NCI-H2227 (cell line): ENCODE measurements around the gene UNC5A.

Experiments used
- DNase-seq: peaks from one replicate; lab custom pipeline; 2025; ENCODE audit not compliant: unreplicated experiment; lab: John Stamatoyannopoulos, UW

Gene UNC5A

DNA sequence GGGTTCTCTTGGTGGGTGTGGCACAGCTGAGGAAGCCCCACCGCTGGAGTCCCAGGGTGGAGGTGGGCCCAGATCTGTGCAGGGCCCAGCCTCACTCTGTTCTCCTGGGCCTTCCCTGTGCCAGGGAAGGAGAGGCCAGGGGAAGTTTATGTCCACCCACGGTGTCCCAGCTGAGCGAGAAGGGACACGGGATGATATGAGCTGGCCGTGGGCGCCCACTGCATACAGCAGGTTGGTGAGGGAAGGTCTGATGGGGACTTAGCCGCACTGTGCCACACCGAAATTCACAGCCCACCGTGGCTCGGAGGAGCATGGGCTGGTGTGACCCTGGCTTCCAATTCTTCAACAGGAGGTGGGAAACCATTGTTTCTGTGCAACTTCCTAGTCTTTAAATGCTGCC lies 33.9 kb downstream of the UNC5A start:
- DNase-seq, result no peak

DNA sequence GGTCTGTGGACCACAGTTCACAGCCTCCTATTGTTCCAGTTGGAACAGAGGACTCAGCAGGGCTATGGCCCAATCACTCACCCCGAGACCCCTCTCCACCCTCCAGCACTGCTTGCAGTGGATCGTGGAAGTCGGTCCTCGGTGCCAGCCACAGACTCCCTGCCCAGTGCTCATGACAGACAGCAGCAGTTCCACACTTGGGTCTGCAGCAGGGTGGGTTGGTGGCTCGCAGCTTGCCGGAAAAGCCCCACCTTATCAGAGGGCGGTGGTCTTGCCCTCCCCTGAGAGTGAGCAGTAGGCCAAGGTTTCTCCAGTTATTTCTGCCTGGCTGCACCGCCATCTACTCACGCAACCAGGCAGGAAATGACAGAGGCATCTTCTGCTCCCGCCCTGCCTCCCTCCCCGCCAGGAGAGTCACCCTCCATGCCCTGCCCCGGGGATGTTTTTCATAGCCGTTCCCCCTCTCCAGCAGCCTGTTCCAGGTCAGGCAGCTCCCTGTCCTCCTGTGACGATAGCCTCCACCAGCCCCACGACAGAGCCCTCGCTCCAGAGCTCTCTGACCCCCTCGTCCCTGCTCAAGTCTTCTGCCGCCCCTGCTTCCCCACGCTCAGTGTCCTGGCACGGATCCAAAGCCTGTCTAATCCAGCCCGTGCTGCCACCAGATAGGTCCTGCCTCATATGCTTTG lies 34.5 kb downstream of the UNC5A start:
- peak; percentile 72 for DNase-seq

DNA sequence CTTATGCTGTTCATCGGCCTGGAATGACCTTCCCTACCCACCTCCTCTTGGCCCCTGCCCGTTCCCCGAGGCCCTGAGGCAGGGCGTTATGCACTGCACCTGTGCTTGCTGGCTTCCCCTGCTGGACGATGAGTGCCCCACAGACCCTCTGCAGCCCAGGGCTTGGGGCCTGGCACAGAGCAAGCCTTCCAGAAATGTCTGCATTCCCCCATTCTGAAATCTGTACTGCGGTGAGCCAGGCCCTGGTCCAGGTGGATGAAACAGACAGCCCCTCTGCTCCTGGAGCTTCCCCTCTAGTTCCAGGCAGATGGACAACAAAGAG lies 35.0 kb downstream of the UNC5A start:
- DNase-seq, result no peak

DNA sequence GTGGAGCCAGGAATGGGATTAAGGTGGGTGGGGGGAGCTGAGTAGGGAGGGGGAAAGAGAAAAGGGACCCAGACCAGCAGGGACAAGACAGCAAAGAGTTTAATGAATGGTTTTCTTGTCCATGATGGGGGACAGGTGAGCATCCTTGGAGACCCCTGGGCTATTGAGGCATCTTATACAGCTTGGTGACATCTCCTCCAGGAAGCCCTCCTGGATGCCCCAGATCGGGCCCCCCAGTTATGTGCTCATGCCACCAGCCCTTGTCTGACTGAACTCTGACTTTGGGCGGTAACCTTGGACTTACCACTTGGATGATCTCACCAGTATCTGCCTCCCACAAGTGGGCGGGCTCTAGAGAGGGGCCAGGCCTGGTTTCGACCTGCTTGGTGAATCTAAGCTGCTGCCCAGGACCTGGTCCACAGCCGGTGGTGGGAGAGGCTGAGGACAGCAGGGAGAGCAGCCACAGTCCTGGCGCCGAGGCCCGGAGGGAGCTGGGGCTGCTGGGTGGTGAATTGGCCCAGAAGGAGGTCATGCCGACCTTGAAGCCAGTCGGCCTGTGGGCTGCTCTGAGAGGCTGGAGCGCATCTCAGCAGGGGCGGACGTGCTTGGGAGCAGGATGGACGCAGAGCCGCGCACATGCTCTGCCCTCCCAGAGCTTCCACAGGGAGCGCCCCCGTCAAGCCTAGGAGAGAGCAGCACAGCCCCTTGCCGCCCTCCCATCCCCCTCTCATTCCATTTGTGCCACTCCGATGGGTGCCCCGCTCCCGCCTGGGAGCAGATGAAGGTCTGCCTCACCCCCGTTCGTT lies 36.2 kb downstream of the UNC5A start:
- DNase-seq, result no peak

DNA sequence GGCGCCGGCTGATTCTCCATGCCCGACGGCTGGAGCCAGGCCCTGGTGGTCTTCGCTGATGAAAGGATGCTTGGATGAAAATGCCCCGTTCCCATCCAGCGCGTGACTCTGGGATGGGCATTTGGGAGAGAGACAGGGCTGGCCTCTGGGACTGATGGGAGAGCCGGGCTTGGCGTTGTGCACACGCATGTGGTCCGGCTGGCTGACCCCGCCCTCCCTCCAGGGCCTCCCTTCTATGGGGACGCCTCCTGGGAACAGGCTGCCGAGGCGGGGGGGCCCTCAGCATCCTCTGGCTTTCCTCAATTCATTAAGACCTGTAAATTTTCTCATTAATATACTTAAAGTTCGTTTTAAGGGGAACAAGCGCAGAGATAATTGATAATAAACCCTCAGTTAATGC lies 36.8 kb downstream of the UNC5A start:
- DNase-seq, result no peak

DNA sequence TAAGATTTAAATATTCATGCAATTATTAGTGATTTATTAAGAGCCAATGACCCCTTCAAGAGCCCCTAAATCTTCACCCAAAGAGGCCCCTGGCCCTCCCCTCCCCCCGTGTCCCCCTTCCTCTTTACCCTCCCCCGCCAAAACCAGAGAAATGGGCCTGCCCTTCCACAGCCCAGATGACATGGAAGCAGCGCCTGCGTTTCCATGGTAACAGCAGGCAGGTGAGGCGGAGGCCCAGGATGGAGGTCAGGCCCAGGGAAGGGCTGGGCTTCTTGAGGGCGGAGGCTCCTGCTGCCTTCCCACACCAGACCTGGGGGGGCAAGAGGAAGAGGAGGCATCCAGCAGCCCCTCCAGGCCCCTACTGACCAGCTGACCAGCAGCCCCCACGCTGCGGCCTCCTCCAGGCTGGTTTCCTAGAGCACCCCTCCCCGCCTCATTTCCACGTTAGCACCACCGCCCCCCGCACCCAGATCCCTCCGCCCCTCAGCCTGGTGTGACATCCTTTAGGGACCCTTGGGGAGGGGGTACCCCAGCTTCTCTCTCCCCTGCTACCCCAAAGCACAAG lies 37.4 kb downstream of the UNC5A start:
- DNase-seq, result no peak

DNA sequence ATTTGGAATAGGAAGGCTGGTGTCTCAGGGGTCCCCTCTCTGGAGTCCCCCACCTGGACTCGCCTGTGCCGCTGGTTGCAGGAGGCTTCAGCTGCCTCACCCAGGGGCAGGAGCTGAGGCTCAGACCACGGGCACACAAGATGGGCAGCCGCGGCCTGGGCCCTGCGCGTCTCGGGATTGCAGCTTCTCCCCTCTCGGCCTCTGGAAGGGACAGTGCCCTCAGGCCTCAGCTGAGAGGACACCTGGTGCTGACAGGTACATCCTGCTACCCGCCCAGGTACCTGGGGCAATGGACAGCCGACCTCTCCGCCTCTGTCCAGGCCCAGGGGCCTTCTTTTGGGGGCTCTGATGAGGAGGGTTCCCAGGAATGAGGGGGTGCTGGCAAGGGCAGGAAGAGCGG lies 38.3 kb downstream of the UNC5A start:
- no peak for DNase-seq

DNA sequence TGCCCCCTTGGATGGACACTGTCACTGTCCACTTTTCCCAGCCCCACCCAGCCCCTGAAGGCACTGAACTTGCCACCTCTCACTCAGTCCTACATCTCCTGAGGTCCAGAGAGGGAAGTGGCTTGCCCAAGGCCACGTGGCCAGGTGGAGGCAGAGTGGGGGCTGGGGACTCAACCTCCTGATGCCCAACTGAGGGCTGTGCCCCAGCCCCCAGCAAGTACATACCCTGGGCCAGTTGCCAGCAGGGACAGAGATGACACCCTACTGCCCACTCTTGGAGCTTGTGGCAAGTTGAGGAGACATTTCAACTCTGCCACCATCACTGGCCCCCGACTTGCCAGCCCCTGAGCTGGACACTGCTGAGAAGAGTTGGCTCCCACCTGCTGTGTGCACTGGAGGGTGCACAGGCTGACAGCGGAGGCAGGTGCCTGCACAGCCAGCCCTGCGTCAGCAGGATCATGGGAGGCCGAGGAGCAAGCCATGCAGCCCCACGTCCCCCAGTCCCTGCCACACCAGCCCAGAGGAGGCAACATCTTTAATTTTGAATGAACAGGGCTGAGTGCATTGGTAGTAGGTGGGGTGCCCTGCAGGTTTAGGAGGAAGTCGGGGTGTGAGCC lies 39.4 kb downstream of the UNC5A start:
- DNase-seq, result no peak

DNA sequence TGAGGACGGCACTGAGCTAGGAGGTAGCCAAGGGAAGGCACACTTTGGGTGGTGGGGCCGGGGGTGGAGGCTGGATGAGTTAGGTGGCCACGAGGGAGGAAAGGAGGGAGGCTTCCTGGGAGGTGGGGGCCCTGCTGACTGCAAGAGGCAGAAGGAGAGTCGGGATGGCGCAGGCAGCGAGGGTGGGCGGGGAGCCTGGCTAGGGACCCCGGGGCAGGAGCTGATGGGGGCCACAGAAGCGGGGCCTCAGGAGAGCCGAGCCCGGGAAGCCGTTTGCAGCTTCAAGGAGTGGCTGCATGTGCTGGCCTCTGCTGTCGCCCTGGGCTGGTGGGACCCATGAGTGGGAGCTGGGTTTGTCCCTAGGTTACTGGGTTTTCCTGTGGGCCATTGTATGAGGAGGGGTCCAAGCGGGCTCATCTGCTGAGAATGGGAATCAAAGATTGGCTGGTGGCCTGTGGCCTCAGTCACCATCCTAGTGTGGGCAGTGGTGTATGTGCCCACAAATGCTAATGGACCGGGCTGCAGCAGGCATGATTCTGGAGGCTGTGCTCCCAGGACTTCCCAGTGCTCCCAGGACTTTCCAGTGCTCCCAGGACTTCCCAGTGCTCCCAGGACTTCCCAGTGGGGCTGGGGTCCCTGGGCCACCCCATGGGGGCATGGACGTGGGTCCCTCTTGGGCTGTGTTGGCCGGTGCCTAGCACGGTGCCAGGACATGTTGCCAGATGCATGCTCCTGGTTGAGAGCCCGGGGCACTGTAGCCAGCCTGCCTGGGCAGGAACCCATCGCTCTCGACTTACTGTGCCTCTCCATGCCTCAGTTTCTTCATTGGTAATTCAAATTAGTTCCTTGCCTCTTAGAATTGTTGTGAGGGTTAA lies 40.2 kb downstream of the UNC5A start:
- no peak for DNase-seq

DNA sequence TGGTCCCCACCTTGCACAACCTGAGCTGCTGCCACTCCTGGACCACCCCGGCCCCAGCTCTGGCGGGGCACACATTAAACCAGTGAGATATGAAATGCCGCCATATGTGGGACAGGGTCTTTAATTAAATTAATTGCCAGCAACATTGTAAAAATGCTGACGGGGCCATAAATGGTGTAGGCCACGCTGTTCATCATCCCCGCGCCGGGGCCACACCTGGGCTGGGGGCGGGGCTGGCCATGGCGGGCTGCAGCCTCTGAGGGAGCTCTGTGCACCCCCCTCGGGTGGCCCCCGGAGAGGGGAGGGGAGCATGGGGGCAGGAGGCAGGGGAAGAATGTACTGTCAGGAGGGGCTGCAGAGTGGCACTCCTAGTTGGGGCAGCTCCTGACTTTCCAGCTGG lies 41.0 kb downstream of the UNC5A start:
- DNase-seq, result no peak

DNA sequence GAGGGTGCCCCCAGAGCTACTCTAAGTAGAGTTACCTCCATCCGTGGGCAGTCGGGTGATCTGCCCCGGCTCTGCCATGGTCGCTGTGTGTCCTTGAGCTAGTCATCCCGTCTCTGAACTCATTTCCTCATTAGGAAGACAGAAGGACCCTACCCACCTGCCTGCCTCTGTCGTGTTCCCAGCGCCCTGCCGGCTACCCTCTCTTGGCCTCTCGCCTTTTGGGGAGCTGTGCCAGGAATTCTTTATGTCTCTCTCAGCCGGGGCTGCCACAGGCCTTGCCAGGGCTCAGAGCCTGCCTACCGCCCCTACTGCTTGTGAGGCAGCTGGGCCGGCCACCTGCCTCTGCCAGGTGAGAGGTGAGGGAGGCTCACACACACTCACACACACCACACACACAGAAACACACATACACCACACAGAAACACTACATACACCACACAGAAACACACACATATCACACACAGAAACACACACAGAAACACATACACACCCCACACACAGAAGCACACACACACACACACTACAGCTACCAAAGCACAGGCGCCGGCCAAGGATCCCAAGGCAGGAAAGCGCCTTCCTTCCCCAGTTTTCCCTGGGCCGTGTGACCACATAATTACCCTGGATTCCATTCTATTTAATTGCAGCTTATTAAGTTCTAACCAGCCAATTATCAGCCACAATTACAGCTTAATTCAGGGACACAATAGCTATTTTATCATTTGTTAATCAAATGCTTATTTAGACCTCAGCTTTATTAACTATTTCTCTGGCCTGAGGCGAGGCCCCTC lies 41.7 kb downstream of the UNC5A start:
- no peak for DNase-seq

DNA sequence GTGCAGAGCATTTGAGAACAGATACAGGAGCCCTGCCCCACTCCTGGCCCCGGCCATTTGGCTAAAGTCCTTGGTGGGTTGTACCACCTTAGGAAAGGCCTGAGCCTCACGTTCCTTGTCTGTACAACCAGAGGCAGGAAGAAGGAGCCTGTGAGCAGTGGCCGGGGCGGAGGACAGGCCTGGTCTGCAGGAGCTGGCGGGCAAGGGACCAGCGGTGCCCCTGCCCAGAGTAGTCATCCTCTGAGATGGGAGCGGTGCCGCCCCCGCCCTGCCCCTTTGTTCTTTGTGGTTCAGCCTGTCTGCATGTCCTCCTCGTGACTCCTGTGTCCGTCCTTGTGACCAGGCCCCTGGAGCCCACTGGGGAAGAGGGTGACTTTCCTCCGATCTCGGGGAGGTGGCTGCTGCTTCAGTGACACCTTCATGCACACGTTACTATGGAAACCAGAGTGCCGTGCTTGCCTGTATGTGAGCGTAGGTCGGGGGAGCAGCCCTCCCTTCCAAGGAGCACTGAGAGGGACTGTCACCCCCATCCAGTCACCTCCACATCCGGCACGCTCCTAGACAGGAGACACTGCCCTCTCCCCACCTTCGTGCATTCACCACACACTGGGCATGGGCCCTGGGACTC lies 42.9 kb downstream of the UNC5A start:
- DNase-seq, result no peak

DNA sequence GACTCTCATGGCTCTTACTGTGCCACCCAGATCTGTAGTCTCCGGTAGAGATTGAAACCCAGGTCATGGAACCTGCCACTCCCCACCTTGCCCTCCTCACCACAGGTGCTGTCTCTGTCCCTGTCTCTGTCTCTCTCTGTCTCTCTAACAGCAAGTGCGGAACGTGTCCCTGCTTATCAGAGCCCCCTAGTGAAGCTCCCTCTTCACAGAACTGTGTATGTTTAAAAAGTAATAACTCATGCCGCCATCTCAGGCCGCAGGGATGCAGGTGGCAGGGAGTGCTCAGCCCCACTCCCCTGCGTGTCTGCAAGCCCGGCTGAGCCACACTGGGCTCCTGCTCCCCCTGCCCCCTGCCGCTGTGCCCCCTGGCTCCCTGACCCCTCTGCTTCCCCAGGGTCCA lies 43.8 kb downstream of the UNC5A start:
- no peak for DNase-seq

DNA sequence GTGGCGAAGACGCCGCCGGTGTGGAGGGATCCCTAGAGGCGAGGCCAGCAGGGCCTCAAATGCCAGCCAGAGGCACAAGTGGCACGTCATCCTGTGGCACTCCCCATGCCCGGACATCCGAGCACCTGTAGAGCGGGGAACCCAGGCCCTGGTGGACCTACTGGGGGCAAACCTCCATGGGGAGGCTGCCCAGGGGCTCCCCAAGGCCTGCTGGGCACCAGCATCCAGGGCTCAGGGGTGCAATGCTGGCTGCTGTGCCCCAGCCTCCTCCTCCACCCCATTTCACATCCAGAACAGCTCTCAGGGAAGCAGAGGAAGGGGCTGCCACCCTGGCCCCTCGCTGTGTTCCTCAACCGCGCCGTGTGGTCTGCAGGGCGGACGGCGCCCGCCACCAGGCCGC lies 45.2 kb downstream of the UNC5A start:
- DNase-seq, result no peak

DNA sequence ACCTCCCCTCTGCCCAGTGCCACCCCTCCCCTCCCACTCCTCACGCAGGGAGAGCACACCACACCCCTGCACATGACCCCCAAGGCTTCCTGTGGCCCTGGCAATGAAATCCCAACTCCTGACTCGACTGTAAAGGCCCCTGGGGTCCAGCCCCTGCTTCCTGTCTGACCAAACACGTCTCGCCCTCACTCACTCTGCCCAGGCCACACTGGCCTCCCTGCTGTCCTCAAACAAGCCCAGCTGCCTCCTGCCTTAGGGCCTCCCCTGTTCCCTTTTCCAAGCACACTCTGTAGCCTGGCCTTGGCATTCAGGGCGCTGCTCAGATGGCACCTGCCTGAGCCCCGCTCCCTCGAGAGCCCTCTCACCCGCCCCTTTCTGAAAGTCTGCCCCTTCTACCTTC lies 46.4 kb downstream of the UNC5A start:
- no peak for DNase-seq

DNA sequence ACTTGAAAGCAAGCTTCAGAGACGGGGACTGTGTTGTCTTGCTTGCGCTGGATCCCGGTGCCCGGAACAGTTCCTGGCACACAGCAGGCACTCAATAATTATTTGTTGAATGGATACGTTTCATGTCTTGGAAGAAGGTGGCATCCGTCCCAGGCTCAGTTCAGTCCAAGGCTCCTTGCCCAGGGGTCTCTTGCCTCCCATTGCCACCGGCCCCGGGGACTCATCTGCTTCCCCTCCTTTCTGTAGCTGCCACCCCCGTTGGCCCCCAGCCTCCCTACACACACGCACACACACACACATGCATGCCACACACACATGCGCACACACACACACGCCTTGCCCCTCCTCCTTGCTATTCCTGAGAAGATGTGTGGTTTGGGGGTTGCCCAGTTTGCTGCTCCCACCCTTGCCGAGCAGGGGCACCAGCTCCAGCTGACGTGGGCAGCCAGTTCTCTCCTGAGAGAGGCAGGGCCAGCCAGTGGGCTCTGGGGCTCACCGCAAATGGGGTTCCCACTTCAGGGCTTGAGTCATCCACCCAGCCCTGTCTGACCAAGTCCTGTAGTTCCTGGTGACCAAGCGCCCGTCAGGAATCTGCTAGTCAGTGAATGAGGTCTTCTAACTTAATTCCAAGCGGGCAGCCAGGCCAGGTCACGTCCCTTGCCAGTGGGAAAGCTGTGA lies 47.0 kb downstream of the UNC5A start:
- DNase-seq, result no peak

DNA sequence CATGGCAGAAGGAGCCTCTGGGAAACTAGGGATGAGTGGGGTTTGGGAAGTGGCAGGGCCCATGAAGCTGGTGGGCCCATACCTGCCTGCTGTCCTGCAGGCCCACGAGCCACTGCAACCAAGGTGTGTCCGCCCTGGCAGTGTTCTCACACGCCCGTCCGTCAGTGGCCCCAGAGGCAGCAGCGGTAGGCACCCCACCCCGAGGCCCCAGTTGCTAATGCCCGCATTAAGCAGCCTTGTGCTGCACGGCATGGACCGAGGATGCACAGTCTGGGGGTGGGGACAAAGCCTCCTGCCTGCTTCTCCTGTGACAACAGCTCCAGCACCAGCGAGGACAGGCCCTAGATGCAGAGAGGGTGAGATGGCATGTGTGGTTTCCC lies 47.5 kb downstream of the UNC5A start:
- no peak for DNase-seq

DNA sequence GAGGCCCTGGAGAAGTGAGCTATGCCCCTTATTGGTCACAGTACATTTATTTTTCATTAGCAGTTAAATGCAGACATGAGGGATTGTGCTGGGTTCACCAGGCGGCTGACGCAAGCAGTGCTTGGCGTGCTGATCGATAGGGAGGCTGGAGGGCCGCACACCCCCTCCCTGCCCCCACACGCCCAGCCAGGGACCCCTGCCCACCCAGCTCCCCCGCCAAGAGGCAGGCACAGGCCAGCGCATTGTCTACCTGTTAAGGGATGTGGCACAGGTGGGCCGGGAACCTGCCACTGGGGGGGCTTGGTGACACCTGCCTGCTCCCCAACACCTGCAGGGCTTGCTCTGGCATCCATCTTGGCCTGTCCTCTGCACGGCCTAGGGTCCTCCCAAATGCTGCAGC lies 49.6 kb downstream of the UNC5A start:
- DNase-seq, result no peak

DNA sequence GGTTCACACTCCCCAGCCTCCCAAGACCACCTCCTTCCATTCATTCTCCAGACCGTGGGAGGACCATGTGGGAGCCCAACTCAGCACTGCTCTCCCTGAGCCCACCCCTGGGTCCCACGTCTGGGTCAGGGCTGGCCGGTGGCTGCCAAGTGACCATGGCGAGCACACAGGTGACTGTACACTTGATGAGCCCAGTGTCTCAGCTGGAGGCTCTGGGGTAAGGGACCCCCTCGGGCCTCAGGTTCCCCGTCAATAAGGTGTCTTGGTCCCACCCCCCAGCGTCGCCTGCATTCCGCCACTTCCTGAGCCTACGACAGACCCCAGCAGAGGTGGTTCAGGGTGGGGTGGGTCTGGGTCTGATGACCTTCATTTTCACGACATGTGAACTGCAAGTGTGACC lies 50.0 kb downstream of the UNC5A start:
- DNase-seq, result no peak
